GM12872 (cell line): ENCODE data around the gene DHRS13.

Experiments used
- TF ChIP-seq, protein P1 (sequence below): IDR thresholded peaks from 3 replicates; pipeline ENCODE4 v1.5.1; 2011; ENCODE audit warnings: low read depth, mild to moderate bottlenecking, low read length, moderate library complexity; ENCODE audit not compliant: insufficient read depth

DHRS13 gene

DNA sequence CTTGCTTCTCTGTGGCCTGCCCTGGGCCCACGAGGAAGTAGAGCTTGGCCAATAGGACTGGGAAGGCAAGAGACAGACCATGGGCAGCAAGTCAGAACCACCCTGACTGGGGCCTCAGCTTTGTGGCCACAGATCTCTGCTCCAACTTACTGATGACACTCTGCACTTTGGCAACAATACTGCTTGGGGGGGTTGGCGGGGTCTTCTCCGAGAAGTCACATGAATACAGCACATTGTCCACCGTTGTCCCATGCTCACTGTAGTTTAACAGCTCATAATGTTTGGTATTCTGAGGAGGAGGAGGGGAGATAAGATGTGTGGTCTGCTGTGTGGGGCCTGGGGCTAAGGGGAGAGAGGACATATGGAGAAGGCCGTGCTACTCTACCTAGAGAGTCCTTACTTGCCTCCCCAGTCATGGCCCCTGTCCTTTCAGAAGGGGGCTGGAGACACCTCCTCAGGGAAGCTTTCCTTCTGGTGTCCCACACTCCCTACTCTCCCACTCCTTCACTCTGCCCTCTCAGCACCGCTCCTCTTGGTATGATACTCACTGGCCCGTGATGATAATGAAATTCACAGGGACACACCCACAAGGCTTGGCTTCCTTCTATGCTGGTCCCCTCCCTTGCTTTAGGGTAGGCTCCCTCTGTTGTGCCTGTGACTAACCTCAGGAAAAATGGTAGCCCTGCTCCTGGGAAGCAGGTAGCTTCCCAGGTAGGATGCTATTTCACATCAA is 4.0 kb upstream of the DHRS13 start:
- TF ChIP-seq, protein P1, sequence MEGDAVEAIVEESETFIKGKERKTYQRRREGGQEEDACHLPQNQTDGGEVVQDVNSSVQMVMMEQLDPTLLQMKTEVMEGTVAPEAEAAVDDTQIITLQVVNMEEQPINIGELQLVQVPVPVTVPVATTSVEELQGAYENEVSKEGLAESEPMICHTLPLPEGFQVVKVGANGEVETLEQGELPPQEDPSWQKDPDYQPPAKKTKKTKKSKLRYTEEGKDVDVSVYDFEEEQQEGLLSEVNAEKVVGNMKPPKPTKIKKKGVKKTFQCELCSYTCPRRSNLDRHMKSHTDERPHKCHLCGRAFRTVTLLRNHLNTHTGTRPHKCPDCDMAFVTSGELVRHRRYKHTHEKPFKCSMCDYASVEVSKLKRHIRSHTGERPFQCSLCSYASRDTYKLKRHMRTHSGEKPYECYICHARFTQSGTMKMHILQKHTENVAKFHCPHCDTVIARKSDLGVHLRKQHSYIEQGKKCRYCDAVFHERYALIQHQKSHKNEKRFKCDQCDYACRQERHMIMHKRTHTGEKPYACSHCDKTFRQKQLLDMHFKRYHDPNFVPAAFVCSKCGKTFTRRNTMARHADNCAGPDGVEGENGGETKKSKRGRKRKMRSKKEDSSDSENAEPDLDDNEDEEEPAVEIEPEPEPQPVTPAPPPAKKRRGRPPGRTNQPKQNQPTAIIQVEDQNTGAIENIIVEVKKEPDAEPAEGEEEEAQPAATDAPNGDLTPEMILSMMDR = no peak

GRCh38 chr17:28906276-28906675 is 3.4 kb upstream of the DHRS13 start:
- TF ChIP-seq, protein P1 = no peak

- TF ChIP-seq, protein P1 = no peak
These were observed 1.9 kb upstream of the DHRS13 start for GRCh38 chr17:28904800-28905199.

DNA sequence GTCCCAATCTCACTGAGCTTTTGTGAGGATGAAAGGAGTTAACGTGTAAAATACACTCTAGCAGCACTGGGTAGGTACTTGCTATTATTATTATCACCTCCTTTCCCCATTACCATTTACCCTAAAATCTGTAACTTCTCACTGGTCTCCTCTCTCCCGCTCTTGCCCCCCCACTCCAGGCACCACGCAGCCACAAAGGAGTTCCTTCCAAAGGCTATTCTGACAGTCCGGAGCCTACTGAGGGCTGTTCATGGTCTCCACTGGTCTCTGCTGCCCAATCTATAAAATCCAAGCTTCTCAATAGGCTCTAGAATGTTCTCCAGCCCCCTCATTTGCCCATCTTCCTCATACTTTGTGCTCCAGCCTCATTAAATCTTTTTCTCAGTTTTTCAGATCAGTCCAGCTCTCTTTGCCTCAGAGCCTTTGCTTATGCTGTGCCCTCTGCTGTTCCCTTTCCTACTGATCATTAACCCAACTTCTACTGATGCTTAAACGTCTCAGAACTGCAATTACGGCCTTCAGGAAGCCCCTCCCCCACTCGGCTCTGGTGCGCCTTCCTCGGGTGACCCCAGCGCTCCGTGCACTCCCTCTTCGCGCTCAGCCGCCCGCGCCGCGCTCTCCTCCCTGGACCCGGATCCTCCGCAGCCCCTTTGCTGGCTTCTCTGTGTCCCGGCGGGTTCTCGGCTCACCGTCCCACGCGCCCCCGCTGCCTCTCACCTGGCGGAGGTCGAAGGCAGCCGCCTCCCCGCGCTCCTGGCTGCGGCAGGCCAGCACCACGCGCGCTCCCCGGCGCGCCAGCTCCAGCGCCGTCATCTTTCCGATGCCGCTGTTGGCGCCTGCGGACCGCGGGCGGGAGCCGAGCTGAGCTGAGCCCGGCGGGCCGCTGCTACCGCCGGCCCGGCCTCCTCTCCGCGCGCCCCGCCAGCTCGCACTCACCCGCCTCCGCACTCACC is 737 bp downstream of the DHRS13 start:
- TF ChIP-seq, protein P1 = no peak

GRCh38 chr17:28900986-28901726 is 1.7 kb downstream of the DHRS13 start:
- TF ChIP-seq, protein P1 = no peak

DNA sequence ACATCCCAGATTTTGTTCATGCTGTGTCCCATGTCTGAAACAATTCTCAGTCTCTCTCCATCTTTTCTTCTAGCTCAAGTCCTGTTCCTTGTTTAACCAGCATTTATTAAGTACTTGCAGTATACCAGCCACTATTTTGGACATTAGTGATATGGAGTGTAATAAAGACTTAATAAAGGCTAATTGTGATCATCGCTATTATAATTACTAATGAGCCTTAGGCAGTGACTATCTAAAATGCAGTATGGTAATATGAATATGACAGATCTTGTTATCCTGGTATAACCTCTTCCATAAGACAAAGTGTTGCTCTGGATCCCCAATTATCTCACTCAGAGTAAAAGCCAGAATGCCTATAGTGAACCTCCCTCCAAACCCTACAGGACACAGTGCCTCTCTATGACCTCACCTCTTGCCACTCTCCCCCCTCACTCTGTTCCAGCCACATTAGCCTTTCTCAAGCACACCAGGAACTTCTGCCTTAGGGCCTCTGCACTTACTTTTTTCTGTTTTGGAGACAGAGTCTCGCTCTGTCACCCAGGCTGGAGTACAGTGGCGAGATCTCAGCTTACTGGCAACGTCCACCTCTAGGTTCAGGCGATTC is 3.6 kb downstream of the DHRS13 start:
- TF ChIP-seq, protein P1 = no peak
